Endothelial cell of umbilical vein (primary cell): ENCODE results near the gene PRR5. TPM values are rescaled to one million over a fixed set of nuclear protein-coding genes. Genes with fewer than 3 reads are reported as not detected.

ENCODE experiments used
- BruUV-seq: library from RNA; stranded (reverse); fragments of 400-500 nt; replicated peaks from 2 replicates; lab custom pipeline; 2021; lab: Mats Ljungman, UMichigan
- CTCF ChIA-PET: fragments of 300-600, 350-600 bp; sonication (Branson Sonifier 250); formaldehyde crosslinking; loops from one replicate; lab custom pipeline; 2021; ENCODE audit warnings: antibody characterized with exemption, inconsistent platforms; lab: Charles Lee
- POLR2A ChIA-PET: fragments of 300-600, 350-600 bp; sonication (Branson Sonifier 250); formaldehyde crosslinking; loops from one replicate; lab custom pipeline; 2021; ENCODE audit warnings: antibody characterized with exemption, inconsistent platforms; lab: Charles Lee
- DNase-seq: peaks from one replicate; pipeline ENCODE4 v3.0.0-alpha.2; 2011; ENCODE audit warnings: low read depth, low spot score
- FAIRE-seq: peaks from 2 replicates; lab custom pipeline; 2011; peaks lifted over from hg19 to GRCh38; lab: Jason Lieb, UNC
- H2AFZ ChIP-seq: 2 replicates; pipeline ENCODE4 v1.6.0; 2012; ENCODE audit warnings: low read depth, low read length, control low read depth, inconsistent platforms
- H3K27ac ChIP-seq: 2 replicates; pipeline ENCODE4 v1.5.1; 2011; ENCODE audit warnings: low read depth, mild to moderate bottlenecking, control low read depth, low read length, moderate library complexity; ENCODE audit not compliant: insufficient read depth
- H3K27me3 ChIP-seq, 2 experiments: 2 replicates each; pipeline versions ENCODE4 v1.6.0 to v1.6.1; 2011; ENCODE audit warnings: low read length in 2 of 2, mixed read lengths in 1 of 2; ENCODE audit not compliant: control insufficient read depth in 2 of 2, insufficient read depth in 2 of 2
- H3K36me3 ChIP-seq, 2 experiments: 2 replicates in 1 of 2; 3 replicates in 1 of 2; pipeline ENCODE4 v1.5.1; 2011; ENCODE audit warnings: low read length in 2 of 2, mild to moderate bottlenecking in 1 of 2, moderate library complexity in 1 of 2; ENCODE audit not compliant: control insufficient read depth in 2 of 2, insufficient read depth in 2 of 2; ENCODE audit errors: extremely low read depth in 1 of 2
- H3K4me1 ChIP-seq: 3 replicates; pipeline ENCODE4 v1.5.1; 2011; ENCODE audit warnings: mild to moderate bottlenecking, low read length; ENCODE audit not compliant: control insufficient read depth, insufficient read depth; ENCODE audit errors: extremely low read depth
- H3K4me2 ChIP-seq: 2 replicates; pipeline ENCODE4 v1.6.1; 2011; ENCODE audit warnings: low read length, control low read depth, mixed read lengths; ENCODE audit not compliant: insufficient read depth
- H3K4me3 ChIP-seq, 3 experiments: fragments of 200-600 bp in 1 of 3; sonication (generic), shearing (Covaris generic) in 1 of 3; replicated peaks in 1 of 3; 2 replicates each; pipeline ENCODE4 v1.5.1; 2011 to 2016; ENCODE audit warnings: control low read depth in 3 of 3, low read length in 3 of 3, mild to moderate bottlenecking in 2 of 3, inconsistent platforms in 1 of 3, low read depth in 1 of 3, moderate library complexity in 1 of 3; ENCODE audit not compliant: insufficient read depth in 1 of 3
- H3K79me2 ChIP-seq: 2 replicates; pipeline ENCODE4 v1.6.0; 2012; ENCODE audit warnings: low read length, inconsistent platforms; ENCODE audit not compliant: control insufficient read depth, insufficient read depth
- H3K9ac ChIP-seq: replicated peaks from 2 replicates; pipeline ENCODE3; 2011; ENCODE audit warnings: low read length, control low read depth; ENCODE audit not compliant: insufficient read depth; ENCODE audit errors: extremely low read depth
- H3K9me1 ChIP-seq: replicated peaks from 3 replicates; pipeline ENCODE4 v1.6.0; 2011; ENCODE audit warnings: mild to moderate bottlenecking, low read length; ENCODE audit not compliant: control insufficient read depth, insufficient read depth; ENCODE audit errors: extremely low read depth
- H3K9me3 ChIP-seq: replicated peaks from 2 replicates; pipeline ENCODE4 v1.5.1; 2012; ENCODE audit warnings: low read length, inconsistent platforms; ENCODE audit not compliant: control insufficient read depth, insufficient read depth
- H4K20me1 ChIP-seq: replicated peaks from 2 replicates; pipeline ENCODE3; 2011; ENCODE audit warnings: mild to moderate bottlenecking, low read length; ENCODE audit not compliant: control insufficient read depth, insufficient read depth; ENCODE audit errors: extremely low read depth
- CTCF ChIP-seq, 2 donors: IDR thresholded peaks; 1 replicate in 1 of 2; 2 replicates in 1 of 2; pipeline ENCODE4 v1.5.1; 2011; ENCODE audit warnings: low read length in 2 of 2, mild to moderate bottlenecking in 2 of 2, moderate library complexity in 2 of 2, control low read depth in 1 of 2, inconsistent platforms in 1 of 2, low read depth in 1 of 2; ENCODE audit not compliant: insufficient read depth in 1 of 2; ENCODE audit errors: extremely low read depth in 1 of 2
- EZH2 ChIP-seq: IDR thresholded peaks from 2 replicates; pipeline ENCODE4 v1.6.1; 2012; ENCODE audit warnings: borderline replicate concordance, low read depth, mild to moderate bottlenecking, moderate library complexity, low read length, inconsistent platforms; ENCODE audit not compliant: severe bottlenecking
- FOS ChIP-seq: IDR thresholded peaks from 2 replicates; pipeline ENCODE4 v1.6.1; 2011; ENCODE audit warnings: mild to moderate bottlenecking, low read length, moderate library complexity, borderline replicate concordance; ENCODE audit not compliant: insufficient read depth
- GATA2 ChIP-seq: IDR thresholded peaks from 2 replicates; pipeline ENCODE4 v1.7.0; 2011; ENCODE audit warnings: low read depth, mild to moderate bottlenecking, moderate library complexity, mixed read lengths, low read length; ENCODE audit not compliant: insufficient read length, insufficient read depth
- JUN ChIP-seq: IDR thresholded peaks from 2 replicates; pipeline ENCODE4 v1.6.1; 2011; ENCODE audit warnings: borderline replicate concordance, low read depth; ENCODE audit not compliant: insufficient read length, insufficient read depth
- MAX ChIP-seq: IDR thresholded peaks from 2 replicates; pipeline ENCODE4 v1.6.1; 2011; ENCODE audit not compliant: insufficient read depth, insufficient read length
- MYC ChIP-seq: IDR thresholded peaks from one replicate; pipeline ENCODE4 v1.6.1; 2011; ENCODE audit warnings: mild to moderate bottlenecking, low read depth, low read length
- POLR2A ChIP-seq: IDR thresholded peaks from 2 replicates; pipeline ENCODE4 v1.6.1; 2012; ENCODE audit warnings: low read depth, mild to moderate bottlenecking, control low read depth, low read length
- POLR2AphosphoS5 ChIP-seq: IDR thresholded peaks from 2 replicates; pipeline ENCODE4 v1.6.1; 2012; ENCODE audit warnings: low read depth, mild to moderate bottlenecking, control low read depth, low read length, moderate library complexity; ENCODE audit not compliant: insufficient read depth
- dilution Hi-C: fragments of 300-500 bp; cut with MboI; formaldehyde crosslinking; loops from one replicate; pipeline ENCODE4 v1.15.0; 2019; ENCODE audit warnings: low sequenced_read_pairs; ENCODE audit not compliant: extremely low pct_ligation_motif_present
- intact Hi-C: fragments of 100-400 bp; cut with micrococcal nuclease; formaldehyde crosslinking; loops from one replicate; pipeline ENCODE4 v1.10.0; 2022
- polyA plus RNA-seq, 4 experiments: library from polyadenylated mRNA; depleted of rRNA in 3 of 4; stranded (reverse) in 3 of 4; unstranded in 1 of 4; fragments of >200 nt; gene quantifications; 2 replicates each; pipeline versions ENCODE4 v1.2.1 to v1.2.3, GENCODE V29; 2011 to 2012; ENCODE audit warnings: missing spikeins in 1 of 4
- total RNA-seq: library from RNA; stranded (reverse); gene quantifications from 2 replicates; pipeline ENCODE4 v1.2.3, GENCODE V29; 2021

PRR5 gene
- total and polyA plus RNA-seq, 2 donors (not counting 3 experiments of a cell fraction or from before 2014, with no cell fraction given): 4.3 to 9.0 TPM

GRCh38 chr22:44691796-44692661 lies 10.0 kb upstream of the PRR5 start:
- dilution Hi-C loops: no loop called here
- H3K9ac ChIP-seq: no peak overlapping the region
- FAIRE-seq (no peak), DNase-seq (no peak)
- no peak overlapping the region for H3K27ac ChIP-seq
- POLR2A ChIA-PET: no interaction called here
- no TSS peak for BruUV-seq
- H4K20me1 ChIP-seq: no peaks in the 10 kb centered on the region
- intact Hi-C loops: no loop called here
- H3K4me2 ChIP-seq: no peak overlapping the region
- TF ChIP-seq FOS (no peak), MAX (no peak), POLR2A (no peak), CTCF (IDR thresholded peaks at IDR 0.05; ENCODE audit: extremely low read depth in 1 of 2, insufficient read depth in 1 of 2, low read depth in 1 of 2, low read length in 2 of 2) (no peak), POLR2AphosphoS5 (no peak), JUN (no peak), EZH2 (no peak), GATA2 (no peak), MYC (no peak)
- no peaks in the 10 kb centered on the region for H3K27me3 ChIP-seq
- H3K4me1 ChIP-seq: no peaks in the 10 kb centered on the region
- no peaks in the 10 kb centered on the region for H3K9me1 ChIP-seq
- H3K9me3 ChIP-seq: no peaks in the 10 kb centered on the region
- no peaks in the 10 kb centered on the region for H3K79me2 ChIP-seq
- CTCF ChIA-PET: no interaction called here
- H3K4me3 ChIP-seq: no peak overlapping the region
- H2AFZ ChIP-seq: no peak overlapping the region
- no peaks in the 10 kb centered on the region for H3K36me3 ChIP-seq
